IMR-90 (cell line): Measurements from ENCODE around the gene GRIN2A. TPM values are rescaled to one million over a fixed set of nuclear protein-coding genes. Genes with fewer than 3 reads are reported as not detected.

ENCODE experiments used
- ATAC-seq: fragments of 200-7000 bp; cut with Tn5 transposase; 2 replicates; pipeline ENCODE4 v1.9.1; 2020; ENCODE audit warnings: low read depth, mild to moderate bottlenecking, moderate library complexity
- BruUV-seq: library from RNA; stranded (reverse); fragments of 400-500 nt; replicated peaks from 2 replicates; lab custom pipeline; 2021; lab: Mats Ljungman, UMichigan
- CTCF ChIA-PET: fragments of 300-600 bp; formaldehyde crosslinking; extraction: SDS; loops from one replicate; lab custom pipeline; 2021; ENCODE audit warnings: antibody characterized with exemption; lab: Yijun Ruan, JAX
- POLR2A ChIA-PET: fragments of 300-600 bp; sonication (Branson Sonifier 250); formaldehyde crosslinking; loops from one replicate; lab custom pipeline; 2022; ENCODE audit warnings: antibody characterized with exemption; ENCODE audit not compliant: unreplicated experiment; lab: Charles Lee
- DNase-seq: peaks from one replicate; pipeline ENCODE4 v3.0.0; 2013
- H2AFZ ChIP-seq: replicated peaks from 2 replicates; pipeline ENCODE3; 2013; ENCODE audit warnings: low read length, mild to moderate bottlenecking; ENCODE audit not compliant: poor library complexity
- H2AK5ac ChIP-seq: 2 replicates; pipeline ENCODE4 v1.6.1; 2013; ENCODE audit warnings: low read depth, low read length, inconsistent platforms
- H2AK9ac ChIP-seq: replicated peaks from 2 replicates; pipeline ENCODE3; 2013; ENCODE audit warnings: mild to moderate bottlenecking, low read depth, low read length, moderate library complexity; ENCODE audit not compliant: poor library complexity
- H2BK120ac ChIP-seq: 2 replicates; pipeline ENCODE4 v1.6.1; 2013; ENCODE audit warnings: low read depth, low read length, inconsistent platforms
- H2BK15ac ChIP-seq: 3 replicates; pipeline ENCODE4 v1.6.1; 2013; ENCODE audit warnings: low read depth, low read length, inconsistent platforms
- H2BK20ac ChIP-seq: 2 replicates; pipeline ENCODE4 v1.6.1; 2013; ENCODE audit warnings: low read depth, mild to moderate bottlenecking, inconsistent platforms, low read length, moderate library complexity
- H2BK5ac ChIP-seq: 2 replicates; pipeline ENCODE4 v1.6.1; 2013; ENCODE audit warnings: mild to moderate bottlenecking, low read depth, low read length, inconsistent platforms; ENCODE audit not compliant: poor library complexity, severe bottlenecking
- H3K14ac ChIP-seq: replicated peaks from 2 replicates; pipeline ENCODE4 v1.6.1; 2013; ENCODE audit warnings: low read depth, low read length, inconsistent platforms
- H3K18ac ChIP-seq: 2 replicates; pipeline ENCODE4 v1.6.1; 2013; ENCODE audit warnings: low read depth, low read length, control low read depth
- H3K23ac ChIP-seq: 2 replicates; pipeline ENCODE4 v1.6.1; 2013; ENCODE audit warnings: low read depth, low read length, inconsistent platforms
- H3K27ac ChIP-seq: 2 replicates; pipeline ENCODE4 v1.5.1; 2013; ENCODE audit warnings: mild to moderate bottlenecking, control low read depth, low read length; ENCODE audit not compliant: insufficient read depth
- H3K27me3 ChIP-seq: 2 replicates; pipeline ENCODE4 v1.6.1; 2013; ENCODE audit warnings: low read length; ENCODE audit not compliant: control insufficient read depth, insufficient read depth
- H3K36me3 ChIP-seq: 2 replicates; pipeline ENCODE4 v1.6.1; 2013; ENCODE audit warnings: low read length, mixed read lengths; ENCODE audit not compliant: control insufficient read depth, insufficient read depth
- H3K4ac ChIP-seq: 2 replicates; pipeline ENCODE4 v1.6.1; 2013; ENCODE audit warnings: low read depth, low read length, inconsistent platforms
- H3K4me1 ChIP-seq: 2 replicates; pipeline ENCODE4 v1.6.1; 2013; ENCODE audit warnings: low read length, mixed read lengths; ENCODE audit not compliant: control insufficient read depth, insufficient read depth
- H3K4me2 ChIP-seq: 2 replicates; pipeline ENCODE4 v1.6.1; 2013; ENCODE audit warnings: low read depth, mild to moderate bottlenecking, control low read depth, low read length, moderate library complexity
- H3K4me3 ChIP-seq: 2 replicates; pipeline ENCODE4 v1.5.1; 2013; ENCODE audit warnings: low read depth, mild to moderate bottlenecking, control low read depth, low read length, moderate library complexity; ENCODE audit not compliant: insufficient read depth
- H3K56ac ChIP-seq: 2 replicates; pipeline ENCODE4 v1.6.1; 2013; ENCODE audit warnings: low read length, inconsistent platforms; ENCODE audit not compliant: insufficient read depth; ENCODE audit errors: extremely low read depth
- H3K79me1 ChIP-seq, 2 experiments: 2 replicates each; pipeline ENCODE4 v1.6.1; 2013; ENCODE audit warnings: low read length in 2 of 2, inconsistent platforms in 1 of 2, low read depth in 1 of 2
- H3K9ac ChIP-seq: 2 replicates; pipeline ENCODE4 v1.6.1; 2013; ENCODE audit warnings: low read depth, low read length, control low read depth
- H3K9me1 ChIP-seq: 2 replicates; pipeline ENCODE4 v1.6.1; 2013; ENCODE audit warnings: low read length, inconsistent platforms; ENCODE audit not compliant: insufficient read depth
- H3K9me3 ChIP-seq: 2 replicates; pipeline ENCODE4 v1.6.1; 2013; ENCODE audit warnings: low read length; ENCODE audit not compliant: control insufficient read depth, insufficient read depth
- H4K20me1 ChIP-seq: 2 replicates; pipeline ENCODE4 v1.6.1; 2013; ENCODE audit warnings: low read length, inconsistent platforms; ENCODE audit not compliant: insufficient read depth
- H4K5ac ChIP-seq: 2 replicates; pipeline ENCODE4 v1.6.1; 2013; ENCODE audit warnings: mild to moderate bottlenecking, low read depth, low read length, control low read depth
- H4K8ac ChIP-seq, 2 experiments: 2 replicates each; pipeline ENCODE4 v1.6.1; 2013; ENCODE audit warnings: low read depth in 2 of 2, low read length in 2 of 2, control low read depth in 1 of 2, inconsistent platforms in 1 of 2
- H4K91ac ChIP-seq: 2 replicates; pipeline ENCODE4 v1.6.1; 2013; ENCODE audit warnings: low read depth, low read length, inconsistent platforms; ENCODE audit not compliant: insufficient read depth
- BHLHE40 ChIP-seq: fragments of 150-350 bp; IDR thresholded peaks from 2 replicates; pipeline ENCODE4 v1.6.1; 2016; ENCODE audit warnings: mild to moderate bottlenecking, low read depth, low read length
- CEBPB ChIP-seq: IDR thresholded peaks from 2 replicates; pipeline ENCODE4 v1.6.1; 2012; ENCODE audit warnings: low read depth, low read length, improper control_type of control experiment
- ELK1 ChIP-seq: fragments of 150-350 bp; IDR thresholded peaks from 2 replicates; pipeline ENCODE4 v1.6.1; 2016; ENCODE audit warnings: low read depth, mild to moderate bottlenecking, low read length, moderate library complexity, borderline replicate concordance
- MAFK ChIP-seq: IDR thresholded peaks from 2 replicates; pipeline ENCODE4 v1.6.1; 2012; ENCODE audit warnings: low read depth, low read length, improper control_type of control experiment
- NFE2L2 ChIP-seq: fragments of 150-350 bp; IDR thresholded peaks from 2 replicates; pipeline ENCODE4 v1.6.1; 2016; ENCODE audit warnings: low read depth, mild to moderate bottlenecking, low read length
- RCOR1 ChIP-seq: IDR thresholded peaks from 2 replicates; pipeline ENCODE4 v1.6.1; 2012; ENCODE audit warnings: mild to moderate bottlenecking, low read length, improper control_type of control experiment; ENCODE audit not compliant: insufficient replicate concordance
- RFX5 ChIP-seq: IDR thresholded peaks from 2 replicates; pipeline ENCODE4 v1.8.0; 2012; ENCODE audit warnings: low read depth, mild to moderate bottlenecking, low read length, moderate library complexity
- WGBS, 2 experiments: methylation state at CpG; one replicate each; pipeline versions ENCODE4 v1.1.5 to v1.1.7; 2013; ENCODE audit warnings: missing lambda C conversion rate in 2 of 2; ENCODE audit not compliant: insufficient read length in 1 of 2; ENCODE audit errors: extremely low coverage in 2 of 2; 5-methylcytosine and 5-hydroxymethylcytosine counted together
- dilution Hi-C: fragments of 300-500 bp; cut with HindIII; formaldehyde crosslinking; loops from one replicate; pipeline ENCODE4 v1.14.3; 2018; ENCODE audit warnings: low sequenced_read_pairs; ENCODE audit not compliant: unreplicated experiment
- in situ Hi-C: fragments of 300-500 bp; cut with MboI; formaldehyde crosslinking; loops from 3 replicates; pipeline ENCODE4 v1.14.3; 2019; ENCODE audit warnings: low sequenced_read_pairs, inconsistent platforms, mixed read lengths
- intact Hi-C: fragments of 100-400 bp; cut with micrococcal nuclease; formaldehyde crosslinking; loops from 2 replicates; pipeline ENCODE4 v1.10.0; 2022
- polyA plus RNA-seq, 3 experiments: library from polyadenylated mRNA; depleted of rRNA; stranded (reverse); fragments of >200 nt; gene quantifications; 2 replicates each; pipeline ENCODE4 v1.2.3, GENCODE V29; 2012; ENCODE audit warnings: low replicate concordance in 1 of 3
- total RNA-seq: library from RNA; depleted of rRNA; stranded (reverse); fragments of >200 nt; gene quantifications from 2 replicates; pipeline ENCODE4 v1.2.3, GENCODE V29; 2012
- TF ChIP-seq, protein P1 (sequence below): fragments of 150-350 bp; IDR thresholded peaks from 2 replicates; pipeline ENCODE4 v1.6.1; 2017; ENCODE audit warnings: mild to moderate bottlenecking, antibody characterized with exemption, low read length, low read depth

The GRIN2A gene
- total and polyA plus RNA-seq, 2 of the 4 experiments (the other 2 are of a cell fraction) = under 0.01 TPM; not detected in 1

GRCh38 chr16:9869776-9870175 lies 312.5 kb downstream of the GRIN2A start:
- Histone ChIP-seq H2BK20ac (no peak overlapping the region), H4K20me1 (no peaks in the 10 kb centered on the region), H4K8ac (no peak overlapping the region), H4K5ac (no peak overlapping the region), H2BK120ac (no peak overlapping the region), H3K9ac (no peak overlapping the region), H3K18ac (no peak overlapping the region), H3K27ac (no peak overlapping the region), H3K9me1 (no peaks in the 10 kb centered on the region), H2AK9ac (no peak overlapping the region), H3K4ac (no peak overlapping the region), H2BK15ac (no peak overlapping the region), H3K4me2 (no peak overlapping the region), H3K4me3 (no peak overlapping the region), H3K4me1 (no peaks in the 10 kb centered on the region), H3K14ac (no peak overlapping the region), H2BK5ac (no peak overlapping the region), H2AK5ac (no peak overlapping the region), H3K36me3 (no peaks in the 10 kb centered on the region), H2AFZ (no peak overlapping the region), H4K91ac (no peak overlapping the region), H3K23ac (no peak overlapping the region), H3K56ac (no peak overlapping the region), H3K79me1 (no peaks in the 10 kb centered on the region), H3K27me3 (no peaks in the 10 kb centered on the region), H3K9me3 (peaks cover 18% of the 10 kb centered on the region)
- no peak for TF ChIP-seq MAFK
- TF ChIP-seq ELK1 = no peak
- TF ChIP-seq, protein P1, sequence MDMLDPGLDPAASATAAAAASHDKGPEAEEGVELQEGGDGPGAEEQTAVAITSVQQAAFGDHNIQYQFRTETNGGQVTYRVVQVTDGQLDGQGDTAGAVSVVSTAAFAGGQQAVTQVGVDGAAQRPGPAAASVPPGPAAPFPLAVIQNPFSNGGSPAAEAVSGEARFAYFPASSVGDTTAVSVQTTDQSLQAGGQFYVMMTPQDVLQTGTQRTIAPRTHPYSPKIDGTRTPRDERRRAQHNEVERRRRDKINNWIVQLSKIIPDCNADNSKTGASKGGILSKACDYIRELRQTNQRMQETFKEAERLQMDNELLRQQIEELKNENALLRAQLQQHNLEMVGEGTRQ = no peak
- no peak for TF ChIP-seq RFX5
- TF ChIP-seq BHLHE40 = no peak
- no peak for TF ChIP-seq NFE2L2
- TF ChIP-seq CEBPB = no peak
- TF ChIP-seq RCOR1 = no peak
- intact Hi-C loops = no loop called here
- ChIA-PET POLR2A (no interaction called here), CTCF (no interaction called here)
- DNase-seq (no peak), ATAC-seq (no peak)
- dilution Hi-C loops = no loop called here
- WGBS, 2 experiments = no CpG with 5 or more reads among the region's 3 CpGs
- in situ Hi-C loops = no loop called here
- no TSS peak for BruUV-seq
